Liver (tissue), 9 donors: ENCODE measurements around the gene HOXB2. TPM values are rescaled to one million over a fixed set of nuclear protein-coding genes. Genes with fewer than 3 reads are reported as not detected.

Experiments used
- DNase-seq: peaks from one replicate; pipeline ENCODE4 v3.0.0-alpha.2; 2017; ENCODE audit warnings: low spot score
- H3K27ac ChIP-seq, 2 donors: one replicate each; pipeline ENCODE4 v1.7.0; 2013; ENCODE audit warnings: inconsistent platforms in 2 of 2, low read length in 2 of 2, control low read depth in 1 of 2, low read depth in 1 of 2, mild to moderate bottlenecking in 1 of 2
- H3K27me3 ChIP-seq, 4 donors: one replicate each; pipeline versions ENCODE4 v1.6.1 to v1.7.0; 2013; ENCODE audit warnings: low read length in 3 of 4, inconsistent platforms in 1 of 4, mild to moderate bottlenecking in 1 of 4, moderate library complexity in 1 of 4; ENCODE audit not compliant: control insufficient read depth in 4 of 4, insufficient read depth in 4 of 4
- H3K36me3 ChIP-seq, 4 donors: one replicate each; pipeline versions ENCODE4 v1.6.1 to v1.7.0; 2013; ENCODE audit warnings: low read length in 3 of 4, mild to moderate bottlenecking in 3 of 4, low read depth in 1 of 4, moderate library complexity in 1 of 4; ENCODE audit not compliant: control insufficient read depth in 4 of 4, insufficient read depth in 3 of 4
- H3K4me1 ChIP-seq, 4 donors: one replicate each; pipeline versions ENCODE4 v1.6.1 to v1.7.0; 2013; ENCODE audit warnings: low read length in 3 of 4, mild to moderate bottlenecking in 3 of 4, moderate library complexity in 1 of 4; ENCODE audit not compliant: control insufficient read depth in 4 of 4, insufficient read depth in 4 of 4
- H3K4me3 ChIP-seq, 3 donors: one replicate each; pipeline versions ENCODE4 v1.6.1 to v1.7.0; 2013; ENCODE audit warnings: low read length in 3 of 3, control low read depth in 1 of 3, low read depth in 1 of 3, mild to moderate bottlenecking in 1 of 3
- H3K9ac ChIP-seq, 2 donors: one replicate each; pipeline ENCODE4 v1.7.0; 2013; ENCODE audit warnings: low read length in 2 of 2, mild to moderate bottlenecking in 2 of 2, moderate library complexity in 2 of 2, control low read depth in 1 of 2, low read depth in 1 of 2
- H3K9me3 ChIP-seq, 4 donors: one replicate each; pipeline versions ENCODE4 v1.6.1 to v1.7.0; 2013; ENCODE audit warnings: low read length in 3 of 4; ENCODE audit not compliant: control insufficient read depth in 4 of 4
- ATF3 ChIP-seq: IDR thresholded peaks from 2 replicates; pipeline ENCODE4 v1.6.1; 2016; ENCODE audit warnings: antibody characterized with exemption
- FOXA1 ChIP-seq: IDR thresholded peaks from 2 replicates; pipeline ENCODE4 v1.6.1; 2016; ENCODE audit warnings: antibody characterized with exemption
- FOXA2 ChIP-seq: IDR thresholded peaks from 2 replicates; pipeline ENCODE4 v1.6.1; 2016; ENCODE audit warnings: antibody characterized with exemption
- GABPA ChIP-seq, 2 donors: IDR thresholded peaks in 1 of 2; conservative IDR thresholded peaks in 1 of 2; 2 replicates each; pipeline ENCODE4 v1.6.1; 2016; ENCODE audit warnings: antibody characterized with exemption in 2 of 2, mild to moderate bottlenecking in 1 of 2, moderate library complexity in 1 of 2
- HNF4A ChIP-seq, 2 donors: conservative IDR thresholded peaks; 2 replicates each; pipeline ENCODE4 v1.6.1; 2016; ENCODE audit warnings: antibody characterized with exemption in 2 of 2, mild to moderate bottlenecking in 2 of 2
- HNF4G ChIP-seq: IDR thresholded peaks from 2 replicates; pipeline ENCODE4 v1.6.1; 2016; ENCODE audit warnings: antibody characterized with exemption
- JUND ChIP-seq, 2 donors: IDR thresholded peaks; 2 replicates each; pipeline ENCODE4 v1.6.1; 2016; ENCODE audit warnings: antibody characterized with exemption in 2 of 2
- MAX ChIP-seq: IDR thresholded peaks from 2 replicates; pipeline ENCODE4 v1.6.1; 2016; ENCODE audit warnings: antibody characterized with exemption
- RAD21 ChIP-seq, 2 donors: IDR thresholded peaks; 2 replicates each; pipeline ENCODE4 v1.6.1; 2016; ENCODE audit warnings: antibody characterized with exemption in 2 of 2, mild to moderate bottlenecking in 2 of 2
- RXRA ChIP-seq, 2 donors: IDR thresholded peaks; 2 replicates each; pipeline ENCODE4 v1.6.1; 2017 to 2018; ENCODE audit warnings: antibody characterized with exemption in 2 of 2, mild to moderate bottlenecking in 1 of 2
- SP1 ChIP-seq: IDR thresholded peaks from 2 replicates; pipeline ENCODE4 v1.6.1; 2018; ENCODE audit warnings: antibody characterized with exemption, mild to moderate bottlenecking
- TAF1 ChIP-seq: conservative IDR thresholded peaks from 2 replicates; pipeline ENCODE4 v1.6.1; 2016; ENCODE audit warnings: antibody characterized with exemption, mild to moderate bottlenecking
- YY1 ChIP-seq: IDR thresholded peaks from 2 replicates; pipeline ENCODE4 v1.6.1; 2016; ENCODE audit warnings: antibody characterized with exemption, mild to moderate bottlenecking
- ZBTB33 ChIP-seq: IDR thresholded peaks from 2 replicates; pipeline ENCODE4 v1.6.1; 2016; ENCODE audit warnings: antibody characterized with exemption
- WGBS: extraction: QIAGEN DNeasy Blood & Tissue Kit; methylation state at CpG from one replicate; pipeline ENCODE4 v1.1.7; 2013; 5-methylcytosine and 5-hydroxymethylcytosine counted together
- polyA plus RNA-seq, 2 donors: library from polyadenylated mRNA; stranded (reverse) in 1 of 2; unstranded in 1 of 2; fragments of 200-250 nt in 1 of 2; fragments of >200 nt in 1 of 2; fragmentation: Nextera tagmentation in 1 of 2; extraction: Ambion mirVana in 1 of 2; gene quantifications; one replicate each; pipeline versions ENCODE4 v1.2.1 to v1.2.3, GENCODE V29; 2013 to 2015
- total RNA-seq, 2 donors: library from RNA; depleted of rRNA; stranded (reverse); fragments of >200 nt; gene quantifications; one replicate each; pipeline ENCODE4 v1.2.3, GENCODE V29; 2014
- TF ChIP-seq, protein P1 (sequence below): IDR thresholded peaks from 2 replicates; pipeline ENCODE4 v1.6.1; 2016; ENCODE audit warnings: antibody characterized with exemption, mild to moderate bottlenecking
- TF ChIP-seq, protein P2 (sequence below): fragments of 150-350 bp; IDR thresholded peaks from 2 replicates; pipeline ENCODE4 v1.5.1; 2017; ENCODE audit warnings: improper control_type of control experiment, low read depth, low read length; ENCODE audit not compliant: missing input control
- donor health status: healthy.
- donor health status: healthy.
- donor health status: healthy.
- donor health status: healthy.
- donor health status: healthy.

HOXB2 gene
- total and polyA plus RNA-seq, 4 donors: 0.67 to 2.5 (median 1.8) TPM

DNA sequence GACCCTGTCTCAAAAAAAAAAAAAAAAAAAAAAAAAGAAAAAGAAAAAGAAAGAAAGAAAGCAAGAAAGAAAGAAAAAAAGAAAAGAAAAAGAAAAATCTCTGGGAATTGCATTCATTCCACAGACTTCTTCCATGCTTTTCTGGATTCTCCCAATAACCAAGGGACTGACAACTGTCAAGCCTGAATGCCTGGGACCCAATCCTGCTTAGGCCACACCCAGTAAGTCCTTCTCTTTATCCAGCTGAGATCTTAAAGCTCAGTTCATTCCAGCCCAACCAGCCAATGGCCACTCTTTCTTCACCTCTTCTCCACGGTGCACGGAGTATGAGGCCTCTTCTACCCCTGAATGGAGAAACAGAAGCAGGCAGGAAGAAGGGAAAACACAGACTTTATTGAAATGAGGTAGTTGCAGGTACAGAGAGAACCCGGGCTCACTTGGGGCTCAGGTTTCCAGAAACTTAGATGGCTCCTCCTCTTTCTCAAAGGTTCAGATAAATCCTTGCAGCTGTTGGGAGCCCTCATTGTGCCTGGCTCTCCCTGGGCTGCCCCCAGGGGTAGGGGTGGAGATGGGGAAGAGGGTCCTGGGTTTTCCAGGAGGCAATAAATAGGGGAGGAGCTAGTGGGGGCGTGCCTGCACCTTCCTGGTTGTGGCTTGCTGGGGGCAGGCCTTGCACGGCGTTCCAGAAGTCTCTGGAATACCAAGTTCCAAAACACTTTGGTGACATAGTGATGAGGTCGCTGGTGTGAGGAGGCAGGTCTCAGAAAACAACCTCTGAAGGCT, 16.6 kb downstream of the HOXB2 start:
- H3K36me3 ChIP-seq: no peaks in the 10 kb centered on the region
- WGBS: 55% methylated on average over 7 of the region's 7 CpGs
- H3K27ac ChIP-seq: no peak overlapping the region
- no peaks in the 10 kb centered on the region for H3K9me3 ChIP-seq
- no peak overlapping the region for H3K4me3 ChIP-seq
- no peak for DNase-seq
- no peaks in the 10 kb centered on the region for H3K4me1 ChIP-seq
- no peak overlapping the region for H3K9ac ChIP-seq
- TF ChIP-seq JUND (IDR thresholded peaks at IDR 0.05) (no peak), HNF4A (conservative IDR thresholded peaks at IDR 0.05) (no peak), YY1 (no peak), FOXA2 (no peak), FOXA1 (no peak), SP1 (no peak), TAF1 (no peak), HNF4G (no peak), RXRA (IDR thresholded peaks at IDR 0.05) (no peak)
- TF ChIP-seq, protein P1, sequence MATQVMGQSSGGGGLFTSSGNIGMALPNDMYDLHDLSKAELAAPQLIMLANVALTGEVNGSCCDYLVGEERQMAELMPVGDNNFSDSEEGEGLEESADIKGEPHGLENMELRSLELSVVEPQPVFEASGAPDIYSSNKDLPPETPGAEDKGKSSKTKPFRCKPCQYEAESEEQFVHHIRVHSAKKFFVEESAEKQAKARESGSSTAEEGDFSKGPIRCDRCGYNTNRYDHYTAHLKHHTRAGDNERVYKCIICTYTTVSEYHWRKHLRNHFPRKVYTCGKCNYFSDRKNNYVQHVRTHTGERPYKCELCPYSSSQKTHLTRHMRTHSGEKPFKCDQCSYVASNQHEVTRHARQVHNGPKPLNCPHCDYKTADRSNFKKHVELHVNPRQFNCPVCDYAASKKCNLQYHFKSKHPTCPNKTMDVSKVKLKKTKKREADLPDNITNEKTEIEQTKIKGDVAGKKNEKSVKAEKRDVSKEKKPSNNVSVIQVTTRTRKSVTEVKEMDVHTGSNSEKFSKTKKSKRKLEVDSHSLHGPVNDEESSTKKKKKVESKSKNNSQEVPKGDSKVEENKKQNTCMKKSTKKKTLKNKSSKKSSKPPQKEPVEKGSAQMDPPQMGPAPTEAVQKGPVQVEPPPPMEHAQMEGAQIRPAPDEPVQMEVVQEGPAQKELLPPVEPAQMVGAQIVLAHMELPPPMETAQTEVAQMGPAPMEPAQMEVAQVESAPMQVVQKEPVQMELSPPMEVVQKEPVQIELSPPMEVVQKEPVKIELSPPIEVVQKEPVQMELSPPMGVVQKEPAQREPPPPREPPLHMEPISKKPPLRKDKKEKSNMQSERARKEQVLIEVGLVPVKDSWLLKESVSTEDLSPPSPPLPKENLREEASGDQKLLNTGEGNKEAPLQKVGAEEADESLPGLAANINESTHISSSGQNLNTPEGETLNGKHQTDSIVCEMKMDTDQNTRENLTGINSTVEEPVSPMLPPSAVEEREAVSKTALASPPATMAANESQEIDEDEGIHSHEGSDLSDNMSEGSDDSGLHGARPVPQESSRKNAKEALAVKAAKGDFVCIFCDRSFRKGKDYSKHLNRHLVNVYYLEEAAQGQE: no peak
- H3K27me3 ChIP-seq: peaks cover 0 to 17% (median 4%) of the 10 kb centered on the region in 4 donors

GRCh38 chr17:48527547-48527932, 17.4 kb downstream of the HOXB2 start:
- DNase-seq: no peak
- H3K9ac ChIP-seq: no peak overlapping the region
- H3K27me3 ChIP-seq: peaks cover 0 to 22% (median 7%) of the 10 kb centered on the region in 4 donors
- no peak overlapping the region for H3K27ac ChIP-seq
- H3K9me3 ChIP-seq: no peaks in the 10 kb centered on the region
- WGBS: 36% methylated on average over 14 of the region's 14 CpGs
- TF ChIP-seq, protein P1: no peak
- TF ChIP-seq RAD21 (IDR thresholded peaks at IDR 0.05): no peak
- TF ChIP-seq MAX: no peak
- no peak for TF ChIP-seq ATF3
- no peak for TF ChIP-seq GABPA (IDR thresholded peaks at IDR 0.05 in 1 of 2, conservative IDR thresholded peaks at IDR 0.05 in 1 of 2)
- no peak for TF ChIP-seq JUND (IDR thresholded peaks at IDR 0.05)
- no peak for TF ChIP-seq ZBTB33
- TF ChIP-seq, protein P2, sequence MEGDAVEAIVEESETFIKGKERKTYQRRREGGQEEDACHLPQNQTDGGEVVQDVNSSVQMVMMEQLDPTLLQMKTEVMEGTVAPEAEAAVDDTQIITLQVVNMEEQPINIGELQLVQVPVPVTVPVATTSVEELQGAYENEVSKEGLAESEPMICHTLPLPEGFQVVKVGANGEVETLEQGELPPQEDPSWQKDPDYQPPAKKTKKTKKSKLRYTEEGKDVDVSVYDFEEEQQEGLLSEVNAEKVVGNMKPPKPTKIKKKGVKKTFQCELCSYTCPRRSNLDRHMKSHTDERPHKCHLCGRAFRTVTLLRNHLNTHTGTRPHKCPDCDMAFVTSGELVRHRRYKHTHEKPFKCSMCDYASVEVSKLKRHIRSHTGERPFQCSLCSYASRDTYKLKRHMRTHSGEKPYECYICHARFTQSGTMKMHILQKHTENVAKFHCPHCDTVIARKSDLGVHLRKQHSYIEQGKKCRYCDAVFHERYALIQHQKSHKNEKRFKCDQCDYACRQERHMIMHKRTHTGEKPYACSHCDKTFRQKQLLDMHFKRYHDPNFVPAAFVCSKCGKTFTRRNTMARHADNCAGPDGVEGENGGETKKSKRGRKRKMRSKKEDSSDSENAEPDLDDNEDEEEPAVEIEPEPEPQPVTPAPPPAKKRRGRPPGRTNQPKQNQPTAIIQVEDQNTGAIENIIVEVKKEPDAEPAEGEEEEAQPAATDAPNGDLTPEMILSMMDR: no peak
- TF ChIP-seq FOXA2: no peak
- TF ChIP-seq YY1: no peak
- H3K4me3 ChIP-seq: no peak overlapping the region
- H3K36me3 ChIP-seq: no peaks in the 10 kb centered on the region
- no peaks in the 10 kb centered on the region for H3K4me1 ChIP-seq
